Measurements from ENCODE around the gene TMEM131.

Gene TMEM131

GRCh38 chr2:97732436-97733340 lies 263.1 kb downstream of the TMEM131 start:
- Histone ChIP-seq H3K9me3 (ENCODE audit: control insufficient read depth, low read length) (no peaks in the 10 kb centered on the region), H3K36me3 (ENCODE audit: control insufficient read depth, insufficient read depth, low read length) (no peaks in the 10 kb centered on the region), H3K4me1 (ENCODE audit: control insufficient read depth, insufficient read depth, low read length) (no peaks in the 10 kb centered on the region), H3K4me3 (ENCODE audit: low read length) (no peak overlapping the region), H3K9ac (ENCODE audit: low read length) (no peak overlapping the region), H3K27me3 (ENCODE audit: control insufficient read depth, insufficient read depth, low read length) (no peaks in the 10 kb centered on the region)

GRCh38 chr2:97731274-97732020 lies 264.3 kb downstream of the TMEM131 start:
- H3K27me3 ChIP-seq (ENCODE audit: control insufficient read depth, insufficient read depth, low read length), result no peaks in the 10 kb centered on the region
- no peaks in the 10 kb centered on the region for H3K36me3 ChIP-seq (ENCODE audit: control insufficient read depth, insufficient read depth, low read length)
- H3K4me3 ChIP-seq (ENCODE audit: low read length), result no peak overlapping the region
- no peaks in the 10 kb centered on the region for H3K9me3 ChIP-seq (ENCODE audit: control insufficient read depth, low read length)
- H3K4me1 ChIP-seq (ENCODE audit: control insufficient read depth, insufficient read depth, low read length), result no peaks in the 10 kb centered on the region
- H3K9ac ChIP-seq (ENCODE audit: low read length), result no peak overlapping the region

GRCh38 chr2:97730245-97730644 lies 265.5 kb downstream of the TMEM131 start:
- no peaks in the 10 kb centered on the region for H3K4me1 ChIP-seq (ENCODE audit: control insufficient read depth, insufficient read depth, low read length)
- H3K36me3 ChIP-seq (ENCODE audit: control insufficient read depth, insufficient read depth, low read length), result no peaks in the 10 kb centered on the region
- H3K27me3 ChIP-seq (ENCODE audit: control insufficient read depth, insufficient read depth, low read length), result no peaks in the 10 kb centered on the region
- H3K9ac ChIP-seq (ENCODE audit: low read length), result no peak overlapping the region
- no peak overlapping the region for H3K4me3 ChIP-seq (ENCODE audit: low read length)
- H3K9me3 ChIP-seq (ENCODE audit: control insufficient read depth, low read length), result no peaks in the 10 kb centered on the region

- Histone ChIP-seq H3K9me3 (ENCODE audit: control insufficient read depth, low read length) (no peaks in the 10 kb centered on the region), H3K36me3 (ENCODE audit: control insufficient read depth, insufficient read depth, low read length) (no peaks in the 10 kb centered on the region), H3K9ac (ENCODE audit: low read length) (no peak overlapping the region), H3K27me3 (ENCODE audit: control insufficient read depth, insufficient read depth, low read length) (peaks cover 4% of the 10 kb centered on the region), H3K4me1 (ENCODE audit: control insufficient read depth, insufficient read depth, low read length) (no peaks in the 10 kb centered on the region), H3K4me3 (ENCODE audit: low read length) (no peak overlapping the region)
Measured at GRCh38 chr2:97728091-97728731, 267.5 kb downstream of the TMEM131 start.

- no peaks in the 10 kb centered on the region for H3K4me1 ChIP-seq (ENCODE audit: control insufficient read depth, insufficient read depth, low read length)
- no peak overlapping the region for H3K4me3 ChIP-seq (ENCODE audit: low read length)
- no peaks in the 10 kb centered on the region for H3K36me3 ChIP-seq (ENCODE audit: control insufficient read depth, insufficient read depth, low read length)
- no peak overlapping the region for H3K9ac ChIP-seq (ENCODE audit: low read length)
- peaks cover 4% of the 10 kb centered on the region for H3K27me3 ChIP-seq (ENCODE audit: control insufficient read depth, insufficient read depth, low read length)
- H3K9me3 ChIP-seq (ENCODE audit: control insufficient read depth, low read length), result no peaks in the 10 kb centered on the region
Measured at GRCh38 chr2:97727296-97727695, 268.5 kb downstream of the TMEM131 start.

GRCh38 chr2:97726261-97727064 lies 269.3 kb downstream of the TMEM131 start:
- H3K36me3 ChIP-seq (ENCODE audit: control insufficient read depth, insufficient read depth, low read length), result no peaks in the 10 kb centered on the region
- no peaks in the 10 kb centered on the region for H3K9me3 ChIP-seq (ENCODE audit: control insufficient read depth, low read length)
- H3K27me3 ChIP-seq (ENCODE audit: control insufficient read depth, insufficient read depth, low read length), result peaks cover 4% of the 10 kb centered on the region
- no peaks in the 10 kb centered on the region for H3K4me1 ChIP-seq (ENCODE audit: control insufficient read depth, insufficient read depth, low read length)
- no peak overlapping the region for H3K4me3 ChIP-seq (ENCODE audit: low read length)
- H3K9ac ChIP-seq (ENCODE audit: low read length), result no peak overlapping the region

- Histone ChIP-seq H3K4me1 (ENCODE audit: control insufficient read depth, insufficient read depth, low read length) (no peaks in the 10 kb centered on the region), H3K9ac (ENCODE audit: low read length) (no peak overlapping the region), H3K4me3 (ENCODE audit: low read length) (no peak overlapping the region)
Measured at GRCh38 chr2:97724946-97725688, 270.6 kb downstream of the TMEM131 start.

GRCh38 chr2:97724501-97724900 lies 271.2 kb downstream of the TMEM131 start:
- no peaks in the 10 kb centered on the region for H3K36me3 ChIP-seq (ENCODE audit: control insufficient read depth, insufficient read depth, low read length)
- H3K4me3 ChIP-seq (ENCODE audit: low read length), result no peak overlapping the region
- no peaks in the 10 kb centered on the region for H3K4me1 ChIP-seq (ENCODE audit: control insufficient read depth, insufficient read depth, low read length)

More at GRCh38 chr2:97724946-97725688, 270.6 kb downstream of the TMEM131 start:
- H3K9me3 ChIP-seq (ENCODE audit: control insufficient read depth, low read length), result no peaks in the 10 kb centered on the region
- no peaks in the 10 kb centered on the region for H3K36me3 ChIP-seq (ENCODE audit: control insufficient read depth, insufficient read depth, low read length)
- peaks cover 4% of the 10 kb centered on the region for H3K27me3 ChIP-seq (ENCODE audit: control insufficient read depth, insufficient read depth, low read length)

GRCh38 chr2:97724073-97724410 lies 271.7 kb downstream of the TMEM131 start:
- H3K27me3 ChIP-seq (ENCODE audit: control insufficient read depth, insufficient read depth, low read length), result peaks cover 4% of the 10 kb centered on the region
- no peaks in the 10 kb centered on the region for H3K36me3 ChIP-seq (ENCODE audit: control insufficient read depth, insufficient read depth, low read length)
- H3K4me1 ChIP-seq (ENCODE audit: control insufficient read depth, insufficient read depth, low read length), result no peaks in the 10 kb centered on the region
- H3K9me3 ChIP-seq (ENCODE audit: control insufficient read depth, low read length), result no peaks in the 10 kb centered on the region
- no peak overlapping the region for H3K4me3 ChIP-seq (ENCODE audit: low read length)
- H3K9ac ChIP-seq (ENCODE audit: low read length), result no peak overlapping the region

More at GRCh38 chr2:97724501-97724900, 271.2 kb downstream of the TMEM131 start:
- Histone ChIP-seq H3K27me3 (ENCODE audit: control insufficient read depth, insufficient read depth, low read length) (peaks cover 4% of the 10 kb centered on the region), H3K9me3 (ENCODE audit: control insufficient read depth, low read length) (no peaks in the 10 kb centered on the region), H3K9ac (ENCODE audit: low read length) (no peak overlapping the region)

- Histone ChIP-seq H3K9ac (ENCODE audit: low read length) (no peak overlapping the region), H3K36me3 (ENCODE audit: control insufficient read depth, insufficient read depth, low read length) (no peaks in the 10 kb centered on the region), H3K27me3 (ENCODE audit: control insufficient read depth, insufficient read depth, low read length) (peaks cover 4% of the 10 kb centered on the region), H3K4me3 (ENCODE audit: low read length) (no peak overlapping the region), H3K9me3 (ENCODE audit: control insufficient read depth, low read length) (no peaks in the 10 kb centered on the region), H3K4me1 (ENCODE audit: control insufficient read depth, insufficient read depth, low read length) (no peaks in the 10 kb centered on the region)
Measured at GRCh38 chr2:97723156-97724072, 272.3 kb downstream of the TMEM131 start.
